Measurements from ENCODE around the gene RIOX2.

GRCh38 chr3:97999103-97999502 lies 26.9 kb upstream of the RIOX2 start:
- TF ChIP-seq CTCF (IDR thresholded peaks at IDR 0.05), result no peak
- no peak for TF ChIP-seq POLR2AphosphoS5 (IDR thresholded peaks at IDR 0.05)
- no peak for TF ChIP-seq POLR2A (IDR thresholded peaks at IDR 0.05; ENCODE audit: low read depth)
- TF ChIP-seq EP300 (IDR thresholded peaks at IDR 0.05), result no peak

All from esophagus muscularis mucosa (tissue), 4 donors.